IPS DF 6.9 (cell line): Measurements from ENCODE around the gene ARSG.
"Not testable (repeated sequence)": the region's sequence is repeated elsewhere in the genome, so short reads cannot be mapped to it uniquely, and the experiment has no call there.

Experiments used
- DNase-seq: peaks from one replicate; pipeline ENCODE4 v3.0.0-alpha.2; 2013; ENCODE audit warnings: low read depth, low spot score
- H3K27ac ChIP-seq: one replicate; pipeline ENCODE4 v1.5.1; 2013; ENCODE audit warnings: low read length, control low read depth
- H3K27me3 ChIP-seq: 2 replicates; pipeline ENCODE4 v1.6.1; 2013; ENCODE audit warnings: mild to moderate bottlenecking, low read length; ENCODE audit not compliant: control insufficient read depth, insufficient read depth
- H3K36me3 ChIP-seq: 2 replicates; pipeline ENCODE4 v1.6.1; 2013; ENCODE audit warnings: low read length; ENCODE audit not compliant: control insufficient read depth, insufficient read depth
- H3K4me1 ChIP-seq: 2 replicates; pipeline ENCODE4 v1.6.1; 2013; ENCODE audit warnings: low read length; ENCODE audit not compliant: control insufficient read depth, insufficient read depth
- H3K4me3 ChIP-seq: 2 replicates; pipeline ENCODE4 v1.5.1; 2013; ENCODE audit warnings: mild to moderate bottlenecking, low read length
- H3K9me3 ChIP-seq: 2 replicates; pipeline ENCODE4 v1.6.1; 2013; ENCODE audit warnings: low read length, inconsistent platforms; ENCODE audit not compliant: control insufficient read depth, insufficient read depth
- WGBS: extraction: QIAGEN DNeasy Blood & Tissue Kit; methylation state at CpG from one replicate; pipeline ENCODE4 v1.1.7; 2013; ENCODE audit warnings: mixed read lengths, missing lambda C conversion rate; ENCODE audit not compliant: insufficient read length, insufficient coverage; 5-methylcytosine and 5-hydroxymethylcytosine counted together

ARSG gene

DNA sequence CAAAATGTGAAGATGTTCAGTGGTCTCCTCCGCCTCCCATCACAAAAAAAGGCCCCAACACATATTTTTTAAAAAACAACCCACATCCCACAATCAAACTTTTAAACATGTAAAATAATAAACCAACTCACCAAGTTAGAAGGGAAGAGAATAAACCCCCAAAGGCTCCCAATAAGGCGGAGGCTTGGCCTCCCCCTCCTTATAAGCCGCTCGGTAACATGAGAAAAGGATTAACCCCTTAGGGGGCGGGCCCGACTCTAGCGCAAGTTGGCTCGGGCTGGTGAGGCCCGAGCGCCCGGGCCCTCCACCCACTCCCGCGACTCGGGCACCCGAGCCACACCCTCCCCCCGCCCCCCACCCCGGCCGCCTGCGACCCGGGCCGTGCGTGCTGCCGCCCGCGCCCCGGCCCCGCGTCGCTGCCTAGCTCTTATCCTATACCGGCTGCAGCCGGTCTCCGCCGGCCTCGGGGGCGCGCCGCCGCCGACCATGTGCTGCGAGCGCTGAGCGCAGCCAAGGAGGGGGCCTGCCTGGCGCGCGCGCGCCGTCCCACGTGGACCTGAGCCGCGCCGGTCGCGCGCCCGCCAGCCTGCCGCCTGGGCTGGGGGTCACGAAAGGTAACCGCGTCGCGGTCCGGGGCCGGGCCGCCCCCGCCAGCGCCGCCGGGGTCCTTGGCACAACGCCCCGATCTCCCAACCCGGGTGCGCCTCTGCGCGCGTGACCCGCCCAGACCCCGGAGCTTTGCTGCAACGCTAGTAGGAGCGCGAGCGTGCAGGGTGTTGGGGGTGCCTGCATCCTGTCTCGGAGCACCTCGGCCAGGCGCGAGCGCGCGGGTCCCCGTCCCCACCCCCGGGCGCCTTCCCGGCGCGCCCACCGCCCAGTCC, at the start of gene ARSG, which contains the start of gene SLC16A6:
TSS of gene ARSG (plus strand) at position 541 of the 881 bp plus-strand sequence. CDS start 15,999 bp downstream, outside the sequence.
TSS of gene SLC16A6 (minus strand) at position 173 of the 881 bp plus-strand sequence. CDS start 12,807 bp downstream, outside the sequence.
- DNase-seq: no peak
- H3K27me3 ChIP-seq: peaks cover 14% of the 10 kb centered on the region
- H3K4me3 ChIP-seq: peak within 1 kb of the TSS; percentile 52; the same call in 1 of the 2 replicates
- H3K27ac ChIP-seq: no peak within 1 kb of the TSS
- WGBS: no CpG with 5 or more reads among the region's 96 CpGs
- no peaks in the 10 kb centered on the region for H3K36me3 ChIP-seq
- peaks cover 5% of the 10 kb centered on the region; the same call in 1 of the 2 replicates for H3K4me1 ChIP-seq
- H3K9me3 ChIP-seq: no peaks in the 10 kb centered on the region

DNA sequence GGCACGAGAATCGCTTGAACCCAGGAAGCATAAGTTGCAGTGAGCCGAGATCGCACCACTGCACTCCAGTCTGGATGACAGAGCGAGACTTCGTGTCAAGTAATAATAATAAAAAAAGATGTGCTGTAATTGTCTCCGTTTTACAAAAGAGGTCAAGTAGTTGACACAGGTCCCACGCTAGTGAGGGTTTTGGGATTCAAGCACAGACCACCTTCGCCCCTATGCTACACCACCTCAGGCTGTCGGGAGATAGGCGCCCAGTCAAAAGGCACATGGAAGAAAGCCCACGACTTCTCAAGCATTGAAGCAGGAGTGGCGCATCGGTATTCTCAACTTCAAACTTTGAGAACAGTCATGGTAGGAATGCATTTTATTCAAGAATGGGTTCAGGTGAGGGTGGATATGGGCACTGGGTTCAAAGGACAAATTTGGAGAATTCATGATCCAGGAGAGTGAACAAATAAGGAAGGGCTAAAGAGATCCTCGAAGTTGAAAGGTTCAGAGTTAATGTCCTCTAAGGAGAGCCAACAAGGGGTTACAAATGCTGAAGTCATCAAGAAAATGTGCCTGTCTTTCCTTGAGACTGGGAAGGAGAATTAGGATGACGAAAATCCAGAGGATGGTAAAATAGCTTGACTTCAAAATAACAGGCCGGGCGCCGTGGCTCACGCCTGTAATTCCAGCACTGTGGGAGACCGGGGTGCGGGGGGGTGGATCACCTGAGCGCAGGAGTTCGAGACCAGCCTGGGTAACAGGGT, 44.8 kb upstream of the ARSG start:
- Histone ChIP-seq H3K4me3 (no peak overlapping the region), H3K27ac (no peak overlapping the region), H3K27me3 (no peaks in the 10 kb centered on the region), H3K9me3 (no peaks in the 10 kb centered on the region), H3K36me3 (no peaks in the 10 kb centered on the region), H3K4me1 (no peaks in the 10 kb centered on the region)
- WGBS: no CpG with 5 or more reads among the region's 24 CpGs
- DNase-seq: no peak

DNA sequence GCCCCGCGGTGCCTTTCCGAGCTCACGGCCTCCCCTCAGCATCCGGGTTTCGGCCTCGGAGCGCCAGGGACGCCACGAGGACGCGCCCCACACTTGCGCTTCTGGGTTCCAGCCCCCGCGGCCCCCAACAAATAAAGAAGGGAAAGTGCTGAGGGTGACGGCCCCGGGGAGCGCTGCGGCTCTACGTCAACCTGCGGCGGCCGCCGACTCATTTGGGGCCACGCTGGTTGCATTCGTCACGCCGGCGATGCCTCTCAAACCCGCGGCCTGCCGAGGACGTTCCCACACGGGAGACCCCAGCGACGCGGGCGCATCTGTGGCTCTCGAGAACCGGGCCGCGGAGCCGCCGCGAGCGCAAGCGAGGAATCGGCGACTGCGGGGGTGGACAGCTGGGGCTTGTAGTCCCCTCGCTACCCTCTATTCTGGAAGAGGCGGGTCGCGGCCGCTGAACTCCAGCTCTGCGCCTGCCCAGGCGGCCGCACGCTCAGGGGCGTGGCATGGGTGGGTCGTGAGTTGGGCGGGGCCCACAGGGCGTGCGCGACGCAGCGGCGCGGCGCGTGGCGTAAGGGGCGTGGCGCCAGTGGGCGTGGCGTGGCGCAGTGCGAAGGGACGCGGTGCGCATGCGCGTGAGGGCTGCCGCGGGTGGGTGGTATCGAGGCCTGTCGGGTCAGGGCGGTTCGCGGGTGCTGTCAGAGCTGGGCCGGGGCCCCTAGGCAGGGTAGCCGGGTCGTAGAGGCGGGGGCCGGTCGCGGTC, 43.7 kb upstream of the ARSG start, which contains the start of gene AMZ2:
TSS of gene AMZ2 (plus strand) at position 599 of the 754 bp plus-strand sequence. CDS start 2,145 bp downstream, outside the sequence.
- Histone ChIP-seq H3K4me1 (no peaks in the 10 kb centered on the region), H3K9me3 (no peaks in the 10 kb centered on the region), H3K27ac (no peak within 1 kb of the TSS), H3K4me3 (peak within 1 kb of the TSS; percentile 92), H3K27me3 (no peaks in the 10 kb centered on the region), H3K36me3 (no peaks in the 10 kb centered on the region)
- peak; percentile 81 for DNase-seq
- WGBS: no CpG with 5 or more reads among the region's 97 CpGs

DNA sequence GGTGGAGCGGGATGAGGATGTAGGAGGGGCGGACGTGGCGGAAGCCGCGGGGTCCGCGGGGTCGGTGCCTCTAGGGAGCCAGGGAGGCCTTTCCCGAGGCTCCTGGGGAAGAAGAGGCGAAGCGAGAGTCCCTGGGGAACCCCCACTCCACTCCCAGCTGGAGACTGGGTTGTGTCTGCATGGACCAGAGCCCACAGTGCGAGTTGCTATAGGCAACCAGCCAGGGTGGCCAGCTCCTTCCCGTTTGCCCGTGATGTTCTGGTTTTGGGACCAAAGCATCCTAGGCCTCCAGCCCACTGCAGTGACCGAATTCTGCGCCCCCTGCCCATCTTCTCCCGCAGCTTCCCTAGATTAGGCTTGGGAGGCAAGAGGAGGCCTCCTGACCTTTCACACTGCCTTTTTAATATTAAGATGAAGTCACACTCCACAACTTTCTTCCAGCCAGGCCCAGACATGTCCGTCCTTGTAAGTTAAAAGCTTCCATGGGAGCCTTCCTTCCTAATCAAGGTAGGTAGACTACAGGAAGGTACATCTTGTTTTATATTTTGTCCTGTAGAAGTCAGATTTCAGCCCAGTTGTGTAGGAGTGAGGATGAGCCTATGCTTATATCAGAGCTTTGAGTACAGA, 43.0 kb upstream of the ARSG start:
- no peaks in the 10 kb centered on the region for H3K9me3 ChIP-seq
- H3K36me3 ChIP-seq: no peaks in the 10 kb centered on the region
- DNase-seq: no peak
- peak overlapping the region; percentile 92 for H3K4me3 ChIP-seq
- no peak overlapping the region for H3K27ac ChIP-seq
- H3K4me1 ChIP-seq: no peaks in the 10 kb centered on the region
- WGBS: no CpG with 5 or more reads among the region's 19 CpGs
- no peaks in the 10 kb centered on the region for H3K27me3 ChIP-seq

DNA sequence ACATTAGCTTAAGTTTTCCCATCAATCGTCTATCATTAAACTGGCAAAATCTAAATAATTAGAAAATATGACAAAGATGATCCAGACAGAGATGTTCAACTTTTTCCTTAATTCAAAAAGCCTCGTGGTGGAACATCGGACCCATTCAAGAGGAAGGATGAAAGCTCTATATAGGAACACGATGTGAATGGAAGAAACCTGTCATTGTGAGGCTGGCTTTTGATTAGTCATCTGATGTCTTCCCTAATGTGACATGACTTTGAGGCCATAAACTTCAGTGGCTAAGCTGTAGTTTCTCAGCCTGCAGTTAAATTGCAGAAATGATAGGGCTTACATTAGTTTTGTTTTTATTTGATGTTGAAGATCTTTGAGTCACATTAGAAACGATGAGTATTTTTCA, 42.4 kb upstream of the ARSG start:
- DNase-seq: no peak
- Histone ChIP-seq H3K27me3 (no peaks in the 10 kb centered on the region), H3K9me3 (no peaks in the 10 kb centered on the region), H3K4me1 (no peaks in the 10 kb centered on the region), H3K36me3 (no peaks in the 10 kb centered on the region), H3K27ac (no peak overlapping the region), H3K4me3 (no peak overlapping the region)
- WGBS: no CpG with 5 or more reads among the region's 5 CpGs

DNA sequence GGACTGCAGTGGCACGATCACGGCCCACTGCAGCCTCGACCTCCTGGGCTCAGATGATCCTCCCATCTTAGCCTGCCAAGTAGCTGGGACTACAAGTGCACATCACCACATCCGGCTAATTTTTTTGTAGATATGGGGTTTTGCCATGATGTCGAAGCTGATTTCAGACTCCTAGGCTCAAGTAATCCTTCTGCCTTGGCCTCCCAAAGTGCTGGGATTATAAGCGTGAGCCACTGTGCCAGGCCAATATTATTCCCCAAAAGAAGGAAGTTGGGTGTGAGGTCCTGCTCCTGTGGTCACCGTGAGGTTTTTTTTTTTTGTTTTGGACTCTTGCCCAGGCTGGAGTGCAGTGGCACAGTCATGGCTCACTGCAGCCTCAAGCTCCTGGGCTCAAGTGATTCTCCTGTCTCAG, 41.9 kb upstream of the ARSG start:
- Histone ChIP-seq H3K27me3 (no peaks in the 10 kb centered on the region), H3K9me3 (no peaks in the 10 kb centered on the region), H3K27ac (no peak overlapping the region), H3K4me1 (no peaks in the 10 kb centered on the region), H3K36me3 (no peaks in the 10 kb centered on the region), H3K4me3 (no peak overlapping the region)
- DNase-seq: no peak
- WGBS: no CpG with 5 or more reads among the region's 7 CpGs

DNA sequence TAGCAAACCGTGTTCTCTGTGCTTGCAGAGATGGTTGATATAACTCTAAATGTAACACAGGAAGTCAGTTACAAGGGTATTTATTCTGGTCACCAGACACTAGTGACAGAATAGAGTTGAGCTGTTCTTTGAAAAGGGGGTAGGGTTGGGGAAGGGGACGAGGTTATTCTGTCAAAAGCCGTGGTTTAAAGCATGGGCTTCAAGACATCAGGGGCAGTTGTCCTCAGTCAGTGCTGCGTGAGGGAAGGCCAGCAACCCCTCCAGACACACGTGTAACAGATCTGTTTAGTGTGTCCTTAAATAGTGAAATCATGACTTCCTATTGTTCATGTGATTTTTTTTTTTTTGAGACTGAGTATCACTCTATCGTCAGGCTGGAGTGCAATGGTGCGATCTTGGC, 37.9 kb upstream of the ARSG start:
- WGBS: no CpG with 5 or more reads among the region's 7 CpGs
- not testable (repeated sequence) for H3K27me3 ChIP-seq, H3K4me3 ChIP-seq, H3K9me3 ChIP-seq, DNase-seq, H3K27ac ChIP-seq, H3K36me3 ChIP-seq, H3K4me1 ChIP-seq

DNA sequence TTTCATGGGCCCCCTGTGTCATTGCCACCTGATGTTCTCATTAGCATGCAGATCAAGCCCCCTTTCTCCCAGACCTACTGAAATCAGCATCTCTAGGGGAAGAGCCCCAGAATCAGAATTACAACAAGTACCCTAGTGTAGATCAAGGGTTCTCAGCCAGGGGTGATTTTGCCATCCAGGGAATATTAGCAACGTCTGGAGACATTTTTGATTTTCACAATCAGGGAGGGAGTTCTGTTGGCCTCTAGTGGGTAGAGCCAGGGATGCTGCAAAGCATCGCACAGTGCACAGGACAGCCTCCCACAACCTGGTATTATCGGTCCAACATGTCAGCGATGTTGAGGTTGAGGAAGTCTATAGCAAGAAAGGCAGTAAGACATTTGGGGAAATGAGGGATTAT, 36.1 kb upstream of the ARSG start:
- WGBS: no CpG with 5 or more reads among the region's 4 CpGs
- no peaks in the 10 kb centered on the region; the same call in 1 of the 2 replicates for H3K36me3 ChIP-seq
- no peak for DNase-seq
- H3K27ac ChIP-seq: no peak overlapping the region
- H3K9me3 ChIP-seq: no peaks in the 10 kb centered on the region
- H3K27me3 ChIP-seq: no peaks in the 10 kb centered on the region
- no peak overlapping the region for H3K4me3 ChIP-seq
- H3K4me1 ChIP-seq: no peaks in the 10 kb centered on the region

DNA sequence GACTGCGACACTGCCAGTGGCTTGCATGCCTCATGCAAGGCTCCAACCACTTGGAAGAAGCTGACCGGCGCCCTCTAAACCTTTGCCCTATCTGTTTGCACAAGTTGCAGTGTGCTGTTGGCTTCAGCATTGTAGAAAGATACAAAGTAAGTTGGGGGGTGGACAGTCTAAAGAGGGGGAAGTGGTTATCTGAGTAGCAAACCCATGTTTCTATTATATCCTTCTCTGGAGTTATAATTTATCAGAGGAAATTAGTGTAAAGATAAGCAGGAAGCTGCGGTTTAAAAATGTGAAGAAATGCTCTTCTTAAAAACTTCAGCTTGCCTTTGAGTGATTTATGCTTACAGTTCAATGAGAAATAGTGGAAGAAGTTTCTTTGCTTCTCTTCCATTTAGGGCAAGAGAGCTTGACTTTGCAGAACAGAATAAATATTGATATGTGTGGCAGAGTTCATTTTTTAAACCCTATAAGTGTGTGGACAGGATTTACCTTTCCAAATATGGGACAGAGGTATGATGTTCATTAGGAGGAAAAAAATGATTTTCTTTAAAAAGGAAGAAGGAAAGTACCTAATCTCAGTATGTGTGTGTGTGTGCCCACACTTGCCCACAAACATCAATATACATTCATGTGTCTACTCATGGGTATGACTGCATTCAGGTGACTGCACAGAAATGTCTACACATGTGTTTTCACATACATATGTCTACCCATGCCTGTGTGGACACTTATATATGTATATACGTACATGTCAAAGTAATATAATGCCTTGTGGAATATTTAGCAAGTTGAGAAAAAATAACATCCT, 35.4 kb upstream of the ARSG start:
- no peaks in the 10 kb centered on the region for H3K9me3 ChIP-seq
- no peaks in the 10 kb centered on the region for H3K4me1 ChIP-seq
- no peak overlapping the region for H3K27ac ChIP-seq
- DNase-seq: no peak
- H3K27me3 ChIP-seq: no peaks in the 10 kb centered on the region
- no peaks in the 10 kb centered on the region; the same call in 1 of the 2 replicates for H3K36me3 ChIP-seq
- no CpG with 5 or more reads among the region's 5 CpGs for WGBS
- H3K4me3 ChIP-seq: no peak overlapping the region
